GM12801 (cell line): ENCODE measurements around the gene TMED8.

Experiments
- TF ChIP-seq, protein P1 (sequence below): IDR thresholded peaks from one replicate; pipeline ENCODE4 v1.5.1; 2011; ENCODE audit warnings: control low read depth; ENCODE audit not compliant: insufficient read length; ENCODE audit errors: extremely low read depth

The TMED8 gene

DNA sequence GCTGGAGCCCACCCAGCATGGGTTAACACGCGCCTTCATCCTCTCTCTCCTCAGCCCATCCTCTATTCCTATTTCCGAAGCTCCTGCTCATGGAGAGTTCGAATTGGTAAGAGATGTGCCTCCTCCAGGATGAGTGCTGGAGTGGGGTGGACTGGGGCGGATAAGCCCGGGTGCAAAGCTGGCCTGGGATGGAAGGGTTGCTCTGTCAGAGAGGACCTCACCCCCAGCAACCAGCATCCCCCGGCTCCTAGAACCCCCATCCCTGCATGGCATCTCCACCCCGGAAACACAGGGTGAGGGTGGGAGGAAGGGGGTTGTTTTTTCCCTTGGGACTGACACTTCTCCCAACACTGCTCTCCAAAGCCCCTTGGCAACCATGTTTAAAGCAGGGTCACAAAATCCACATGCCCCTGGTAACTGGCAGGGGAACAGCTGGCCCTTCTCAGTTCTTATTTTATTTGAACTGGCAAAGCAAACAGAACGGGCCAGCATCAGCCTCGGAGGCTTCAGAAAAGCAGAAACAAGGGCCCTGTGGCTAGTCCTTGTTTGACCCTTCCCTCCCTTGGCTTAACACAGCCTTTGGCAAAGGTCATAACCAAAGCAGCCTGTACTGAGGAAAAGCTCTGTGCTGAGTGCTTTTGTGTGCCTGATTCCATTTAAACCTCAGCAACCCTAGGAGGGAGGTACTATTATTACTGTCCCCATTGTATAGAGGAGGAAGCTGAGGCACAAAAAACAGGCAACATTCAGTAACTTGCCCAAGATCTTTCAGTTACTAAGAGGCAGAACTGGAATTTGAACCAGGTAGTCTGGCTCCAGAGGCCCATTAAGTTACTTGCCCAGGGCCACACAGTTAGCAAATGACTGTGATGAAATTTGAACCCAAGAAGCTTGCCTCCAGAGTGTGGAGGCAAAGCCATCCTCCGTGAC, 51.8 kb downstream of the TMED8 start:
- TF ChIP-seq, protein P1, sequence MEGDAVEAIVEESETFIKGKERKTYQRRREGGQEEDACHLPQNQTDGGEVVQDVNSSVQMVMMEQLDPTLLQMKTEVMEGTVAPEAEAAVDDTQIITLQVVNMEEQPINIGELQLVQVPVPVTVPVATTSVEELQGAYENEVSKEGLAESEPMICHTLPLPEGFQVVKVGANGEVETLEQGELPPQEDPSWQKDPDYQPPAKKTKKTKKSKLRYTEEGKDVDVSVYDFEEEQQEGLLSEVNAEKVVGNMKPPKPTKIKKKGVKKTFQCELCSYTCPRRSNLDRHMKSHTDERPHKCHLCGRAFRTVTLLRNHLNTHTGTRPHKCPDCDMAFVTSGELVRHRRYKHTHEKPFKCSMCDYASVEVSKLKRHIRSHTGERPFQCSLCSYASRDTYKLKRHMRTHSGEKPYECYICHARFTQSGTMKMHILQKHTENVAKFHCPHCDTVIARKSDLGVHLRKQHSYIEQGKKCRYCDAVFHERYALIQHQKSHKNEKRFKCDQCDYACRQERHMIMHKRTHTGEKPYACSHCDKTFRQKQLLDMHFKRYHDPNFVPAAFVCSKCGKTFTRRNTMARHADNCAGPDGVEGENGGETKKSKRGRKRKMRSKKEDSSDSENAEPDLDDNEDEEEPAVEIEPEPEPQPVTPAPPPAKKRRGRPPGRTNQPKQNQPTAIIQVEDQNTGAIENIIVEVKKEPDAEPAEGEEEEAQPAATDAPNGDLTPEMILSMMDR = no peak

DNA sequence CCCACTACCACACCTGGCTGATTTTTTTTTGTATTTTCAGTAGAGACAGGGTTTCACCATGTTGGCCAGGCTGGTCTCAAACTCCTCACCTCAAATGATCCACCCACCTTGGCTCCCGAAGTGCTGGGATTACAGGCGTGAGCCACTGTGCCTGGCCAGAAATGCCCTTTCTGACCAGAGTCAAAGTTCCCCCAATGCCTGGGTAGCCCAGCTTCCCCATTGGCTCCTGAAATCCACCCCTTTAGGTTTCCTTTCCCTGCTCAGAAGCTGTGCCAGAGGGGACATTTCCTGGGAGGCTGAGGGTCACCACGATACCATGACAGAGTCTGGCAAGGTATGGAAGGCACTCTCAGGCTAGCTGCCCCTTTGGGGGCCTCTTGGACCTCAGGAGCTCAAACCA, 52.6 kb downstream of the TMED8 start:
- TF ChIP-seq, protein P1 = no peak

DNA sequence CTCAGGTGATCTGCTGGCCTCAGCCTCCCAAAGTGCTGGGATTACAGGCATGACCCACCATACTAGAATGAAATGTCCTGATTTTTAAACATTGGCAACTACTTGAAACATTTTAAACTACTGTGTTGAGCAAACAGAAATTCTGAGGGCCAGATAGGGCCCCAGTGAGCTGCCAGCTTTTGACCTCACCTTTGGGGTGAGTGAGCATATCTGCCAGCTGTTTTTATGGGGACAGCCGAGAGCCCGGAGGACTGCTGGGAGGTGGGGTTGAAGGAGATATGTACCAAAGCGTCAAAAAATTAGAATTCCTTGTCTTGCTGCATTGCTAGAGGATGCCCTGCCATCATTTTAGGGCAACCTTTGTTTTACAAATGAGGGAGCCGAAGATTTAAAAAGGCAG, 53.3 kb downstream of the TMED8 start:
- TF ChIP-seq, protein P1 = no peak

DNA sequence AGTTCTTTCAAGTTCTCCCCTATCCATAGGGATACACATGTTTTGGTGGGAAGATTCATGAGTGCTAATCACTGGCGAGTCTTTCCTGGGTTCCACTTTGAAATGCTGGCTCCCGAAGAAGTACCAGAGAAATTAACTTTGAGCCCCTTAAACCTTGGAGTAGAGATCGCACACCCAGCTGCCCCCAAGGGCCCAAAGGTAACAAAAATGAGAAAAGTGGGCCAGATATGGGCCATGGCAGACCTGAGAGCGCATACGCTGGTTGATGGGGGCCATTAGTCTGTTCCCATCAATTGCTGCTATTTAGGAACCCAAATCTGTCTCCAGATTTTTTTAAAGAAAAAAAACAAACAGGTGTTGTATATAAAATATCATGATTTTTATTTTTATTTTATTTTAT, 53.9 kb downstream of the TMED8 start:
- TF ChIP-seq, protein P1 = no peak

DNA sequence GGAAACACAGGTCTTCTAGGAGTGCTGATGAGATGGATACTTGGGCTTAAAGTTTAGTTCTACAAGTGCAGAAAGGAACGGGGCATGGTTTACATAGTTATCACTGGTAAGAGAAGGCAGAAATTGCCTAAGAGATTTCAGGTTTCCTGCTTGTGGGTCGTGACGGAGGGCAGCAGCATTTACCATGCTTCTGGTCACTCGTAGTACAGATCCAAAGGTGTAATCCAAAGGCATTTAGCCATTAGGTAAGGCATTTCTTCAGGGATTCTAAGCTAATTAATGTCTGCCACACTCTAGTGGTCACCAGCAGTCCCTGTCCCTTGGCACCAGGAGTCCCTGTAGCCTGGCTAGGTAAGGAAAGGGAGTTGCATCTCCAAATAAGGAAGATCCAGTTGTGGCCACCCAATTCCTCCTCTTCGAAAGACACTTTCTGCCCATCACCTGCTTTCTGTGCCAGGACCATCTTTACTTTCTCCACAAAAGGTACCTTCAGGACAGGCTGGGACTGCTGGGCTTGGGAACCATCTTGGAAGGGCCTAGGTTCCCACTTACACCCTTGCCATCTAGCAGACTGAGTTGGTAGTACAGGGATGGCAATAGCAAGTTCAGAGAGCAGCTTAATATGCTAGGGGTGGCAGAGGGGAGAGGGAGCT, 54.5 kb downstream of the TMED8 start:
- TF ChIP-seq, protein P1 = no peak

DNA sequence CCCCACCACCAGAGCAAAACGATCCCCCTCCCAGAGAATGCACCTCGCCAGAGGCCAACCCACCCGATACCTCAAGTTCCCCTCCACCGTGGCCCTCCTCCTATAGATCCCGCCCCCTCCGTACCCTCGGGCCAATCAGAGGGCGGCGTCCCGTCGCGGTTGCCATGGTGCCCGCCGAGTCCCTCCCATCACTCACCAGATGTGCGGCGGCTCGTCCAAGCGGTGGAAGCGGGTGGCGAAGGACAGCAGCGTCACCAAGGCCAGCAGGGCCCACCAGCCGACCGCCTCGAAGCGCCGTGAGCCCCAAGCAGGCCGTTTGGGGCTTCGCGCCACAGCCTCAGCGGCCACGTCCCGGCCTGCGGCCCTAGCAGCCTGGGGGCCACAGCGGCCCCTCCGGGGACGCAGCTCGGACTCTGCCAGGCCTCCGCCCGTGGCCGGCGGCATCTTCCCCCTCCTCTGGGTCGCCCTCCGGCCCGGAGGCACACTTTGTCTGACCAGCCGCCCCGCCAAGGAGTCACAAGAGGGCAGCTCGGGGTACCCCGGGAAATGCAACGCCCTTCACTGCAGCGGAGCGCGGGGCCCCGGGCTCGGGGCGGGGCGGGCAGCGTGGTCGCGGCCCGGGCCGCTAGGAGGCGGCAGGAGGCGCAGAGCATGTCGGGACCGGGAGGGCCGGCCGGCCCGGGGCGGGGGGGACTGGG, 56.5 kb downstream of the TMED8 start, which contains the start of gene POMT2:
POMT2 (minus strand) TSS at position 646 of the 698 bp plus-strand sequence; CDS start at position 444, 202 bp downstream.
- TF ChIP-seq, protein P1 = no peak

DNA sequence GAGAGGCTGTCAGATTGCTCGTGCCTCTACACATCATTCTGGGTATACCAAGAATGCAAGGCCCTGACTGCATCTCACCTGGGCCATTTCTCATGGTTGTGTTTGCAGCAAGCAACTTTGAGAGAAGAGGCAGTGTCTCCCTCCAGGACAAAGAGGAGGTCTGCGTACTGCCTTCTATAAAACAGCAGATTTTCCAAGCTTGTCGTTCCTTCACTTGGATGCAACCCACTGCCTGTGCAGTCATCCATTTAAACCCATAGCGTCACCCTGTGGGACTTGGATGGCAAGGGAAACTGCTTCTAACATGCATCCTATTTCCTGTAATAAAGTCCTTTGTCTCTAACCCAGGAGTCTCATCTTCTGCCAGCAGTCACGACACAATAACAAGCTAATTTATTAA, 57.5 kb downstream of the TMED8 start:
- TF ChIP-seq, protein P1 = no peak
